Adrenal gland (tissue), 5 donors: ENCODE results near the gene PTRH2.

Experiments
- CTCF ChIP-seq, 6 experiments: fragments of 450-650 bp in 4 of 6; fragments of 200-600 bp in 2 of 6; sonication (generic) in 1 of 6; IDR thresholded peaks; 1 replicate in 5 of 6; 2 replicates in 1 of 6; pipeline versions ENCODE4 v1.5.1 to v1.8.0; 2016 to 2021; ENCODE audit warnings: antibody characterized with exemption in 6 of 6, mild to moderate bottlenecking in 2 of 6, moderate library complexity in 1 of 6
- POLR2A ChIP-seq, 2 donors: fragments of 450-650 bp; IDR thresholded peaks; one replicate each; pipeline ENCODE4 v1.6.1; 2017; ENCODE audit warnings: antibody characterized with exemption in 2 of 2, mild to moderate bottlenecking in 2 of 2, moderate library complexity in 1 of 2
- donor health status: DM: no; HTN: no; CAD: no.

DNA sequence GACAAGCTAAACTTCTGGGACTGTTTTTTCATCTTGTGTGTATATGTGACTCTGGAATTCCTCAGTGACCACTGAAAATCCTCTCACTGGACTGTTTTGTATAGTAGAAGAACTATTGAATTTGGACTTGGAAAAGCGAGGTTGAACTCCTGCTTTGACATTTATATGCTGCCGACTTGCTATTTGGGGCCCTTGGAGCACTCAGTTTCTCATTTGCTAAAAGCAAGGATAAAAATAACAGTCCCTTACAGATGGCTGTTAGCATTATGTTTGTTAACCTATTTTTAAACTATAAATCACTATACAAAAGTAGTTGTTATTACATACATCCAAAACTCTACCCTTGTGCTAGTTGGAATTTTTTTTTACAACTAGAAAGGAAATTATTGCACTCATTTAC, 9.2 kb upstream of the PTRH2 start:
- TF ChIP-seq POLR2A (IDR thresholded peaks at IDR 0.05): no peak
- no peak for TF ChIP-seq CTCF (IDR thresholded peaks at IDR 0.05)
